ENCODE results near the gene STAT3.

GRCh38 chr17:42285346-42286050 is 102.7 kb downstream of the STAT3 start:
- TF ChIP-seq, protein P1, sequence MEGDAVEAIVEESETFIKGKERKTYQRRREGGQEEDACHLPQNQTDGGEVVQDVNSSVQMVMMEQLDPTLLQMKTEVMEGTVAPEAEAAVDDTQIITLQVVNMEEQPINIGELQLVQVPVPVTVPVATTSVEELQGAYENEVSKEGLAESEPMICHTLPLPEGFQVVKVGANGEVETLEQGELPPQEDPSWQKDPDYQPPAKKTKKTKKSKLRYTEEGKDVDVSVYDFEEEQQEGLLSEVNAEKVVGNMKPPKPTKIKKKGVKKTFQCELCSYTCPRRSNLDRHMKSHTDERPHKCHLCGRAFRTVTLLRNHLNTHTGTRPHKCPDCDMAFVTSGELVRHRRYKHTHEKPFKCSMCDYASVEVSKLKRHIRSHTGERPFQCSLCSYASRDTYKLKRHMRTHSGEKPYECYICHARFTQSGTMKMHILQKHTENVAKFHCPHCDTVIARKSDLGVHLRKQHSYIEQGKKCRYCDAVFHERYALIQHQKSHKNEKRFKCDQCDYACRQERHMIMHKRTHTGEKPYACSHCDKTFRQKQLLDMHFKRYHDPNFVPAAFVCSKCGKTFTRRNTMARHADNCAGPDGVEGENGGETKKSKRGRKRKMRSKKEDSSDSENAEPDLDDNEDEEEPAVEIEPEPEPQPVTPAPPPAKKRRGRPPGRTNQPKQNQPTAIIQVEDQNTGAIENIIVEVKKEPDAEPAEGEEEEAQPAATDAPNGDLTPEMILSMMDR (IDR thresholded peaks at IDR 0.05; ENCODE audit: insufficient read depth, low read length, poor library complexity, severe bottlenecking), result no peak
- TF ChIP-seq EZH2phosphoT487 (conservative IDR thresholded peaks at IDR 0.05; ENCODE audit: low read length), result no peak

Data from SU-DHL-6 (cell line).